ENCODE results near the gene DAO.
"Not testable (repeated sequence)": the region's sequence is repeated elsewhere in the genome, so short reads cannot be mapped to it uniquely, and the experiment has no call there.

Gene DAO

GRCh38 chr12:108850854-108851573 lies 28.9 kb upstream of the DAO start:
- FAIRE-seq: no peak

GRCh38 chr12:108852674-108853309 lies 27.1 kb upstream of the DAO start:
- no peak for FAIRE-seq

- FAIRE-seq: no peak
Observed at GRCh38 chr12:108853426-108853825, 26.5 kb upstream of the DAO start.

- no peak for FAIRE-seq
Observed at GRCh38 chr12:108853981-108854446, 25.9 kb upstream of the DAO start.

GRCh38 chr12:108854451-108855283 lies 25.2 kb upstream of the DAO start:
- no peak for FAIRE-seq

GRCh38 chr12:108855284-108856169 lies 24.4 kb upstream of the DAO start:
- no peak for FAIRE-seq

GRCh38 chr12:108856170-108856427 lies 23.8 kb upstream of the DAO start:
- no peak for FAIRE-seq

- no peak for FAIRE-seq
Observed at GRCh38 chr12:108856428-108857157, 23.3 kb upstream of the DAO start.

- FAIRE-seq: no peak
Observed at GRCh38 chr12:108857158-108857407, 22.8 kb upstream of the DAO start.

- FAIRE-seq: no peak
Observed at GRCh38 chr12:108858311-108859074, 21.4 kb upstream of the DAO start.

GRCh38 chr12:108859141-108859922 lies 20.6 kb upstream of the DAO start:
- FAIRE-seq: not testable (repeated sequence)

GRCh38 chr12:108859923-108860291 lies 20.0 kb upstream of the DAO start:
- FAIRE-seq: no peak

- FAIRE-seq: no peak
Observed at GRCh38 chr12:108860443-108860842, 19.4 kb upstream of the DAO start.

- no peak for FAIRE-seq
Observed at GRCh38 chr12:108861878-108862587, 17.9 kb upstream of the DAO start.

- FAIRE-seq: no peak
Observed at GRCh38 chr12:108862588-108862959, 17.3 kb upstream of the DAO start.

GRCh38 chr12:108865169-108865568 lies 14.7 kb upstream of the DAO start:
- no peak for FAIRE-seq

- FAIRE-seq: not testable (repeated sequence)
Observed at GRCh38 chr12:108866083-108866482, 13.8 kb upstream of the DAO start.

GRCh38 chr12:108868781-108869180 lies 11.1 kb upstream of the DAO start:
- no peak for FAIRE-seq

GRCh38 chr12:108875280-108875679 lies 4.6 kb upstream of the DAO start:
- FAIRE-seq: no peak

- no peak for FAIRE-seq
Observed at GRCh38 chr12:108875682-108876361, 4.1 kb upstream of the DAO start.
